Superior temporal gyrus (tissue), 1 donor: Measurements from ENCODE around the gene PTGES2.

ENCODE experiments used
- DNase-seq: peaks from one replicate; pipeline ENCODE4 v3.0.0-alpha.2; 2016; ENCODE audit errors: extremely low spot score

Gene PTGES2

DNA sequence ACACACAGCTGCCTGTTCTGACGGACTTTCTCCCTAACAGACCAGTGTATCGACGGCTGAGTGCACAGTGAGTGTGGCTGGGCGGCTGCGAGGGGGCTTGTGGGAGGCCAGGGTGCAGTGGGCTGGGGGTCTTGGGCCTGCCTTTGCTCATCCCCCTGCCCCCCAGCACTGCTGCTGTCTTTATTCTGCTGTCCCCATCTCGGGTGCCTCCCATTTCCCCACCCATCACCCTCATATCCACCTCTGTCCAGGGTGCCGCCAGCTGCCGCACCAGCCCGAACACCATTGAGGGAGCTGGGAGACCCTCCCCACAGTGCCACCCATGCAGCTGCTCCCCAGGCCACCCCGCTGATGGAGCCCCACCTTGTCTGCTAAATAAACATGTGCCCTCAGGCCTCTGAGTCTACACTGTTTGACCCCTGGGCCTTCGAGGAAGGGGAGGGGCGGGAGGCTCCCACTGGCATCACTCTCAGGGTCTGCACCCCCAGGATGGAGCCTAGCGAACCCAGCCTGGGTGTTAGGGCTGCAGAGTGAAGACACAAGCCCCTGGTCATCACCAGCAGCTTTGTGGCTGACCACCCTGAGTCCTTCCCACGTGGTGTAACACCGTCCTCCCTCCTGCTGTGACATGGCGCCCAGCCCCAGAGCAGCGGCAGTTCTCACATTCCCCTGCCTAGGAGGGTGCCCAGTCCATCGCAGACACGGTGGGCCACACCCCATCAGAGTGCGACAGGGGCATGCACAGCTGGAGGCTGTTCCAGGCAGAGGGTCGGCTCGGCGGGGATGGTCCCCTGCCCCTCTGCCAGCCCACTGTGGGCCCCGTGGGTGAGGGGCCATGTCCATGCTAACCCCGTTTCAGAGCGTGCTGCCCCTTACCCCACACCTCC lies 25.8 kb upstream of the PTGES2 start:
- DNase-seq = no peak

GRCh38 chr9:128152133-128153059 lies 24.9 kb upstream of the PTGES2 start:
- DNase-seq = no peak

GRCh38 chr9:128151309-128152132 lies 24.0 kb upstream of the PTGES2 start:
- no peak for DNase-seq

- DNase-seq = no peak
These were observed 23.2 kb upstream of the PTGES2 start for GRCh38 chr9:128150594-128151308.

DNA sequence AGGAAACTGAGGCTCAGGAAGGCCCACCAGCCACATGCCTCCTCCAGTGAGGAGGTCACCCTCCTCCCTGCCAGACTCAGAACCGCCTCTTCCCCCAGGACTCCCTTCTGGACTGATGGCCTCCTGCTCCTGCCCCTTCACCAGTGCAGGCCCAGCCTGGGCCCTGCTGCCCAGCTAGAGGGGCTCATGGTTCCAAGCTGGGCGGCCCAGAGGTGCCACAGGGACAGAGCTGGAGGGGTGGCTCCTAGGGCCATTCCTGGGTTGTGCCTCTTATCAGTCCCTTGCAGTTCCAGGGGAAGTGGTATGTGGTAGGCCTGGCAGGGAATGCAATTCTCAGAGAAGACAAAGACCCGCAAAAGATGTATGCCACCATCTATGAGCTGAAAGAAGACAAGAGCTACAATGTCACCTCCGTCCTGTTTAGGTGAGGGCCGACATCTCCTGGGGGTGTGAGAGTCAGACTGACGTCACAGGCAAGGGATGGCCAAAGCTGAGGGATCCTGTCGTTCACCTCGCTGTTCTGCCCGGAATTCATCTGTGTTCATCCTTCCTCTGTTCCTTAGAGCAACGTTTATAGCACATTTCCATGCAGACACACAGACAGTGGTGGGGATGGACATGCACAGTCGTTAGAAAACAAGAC lies 22.5 kb upstream of the PTGES2 start:
- DNase-seq = no peak

- no peak for DNase-seq
These were observed 21.6 kb upstream of the PTGES2 start, which contains the start of gene LCN2 for GRCh38 chr9:128149001-128149701. Gene LCN2 (plus strand): TSS chr9:128149453. CDS start chr9:128149526, 73 bp downstream.

GRCh38 chr9:128148509-128149000 lies 21.0 kb upstream of the PTGES2 start:
- no peak for DNase-seq

DNA sequence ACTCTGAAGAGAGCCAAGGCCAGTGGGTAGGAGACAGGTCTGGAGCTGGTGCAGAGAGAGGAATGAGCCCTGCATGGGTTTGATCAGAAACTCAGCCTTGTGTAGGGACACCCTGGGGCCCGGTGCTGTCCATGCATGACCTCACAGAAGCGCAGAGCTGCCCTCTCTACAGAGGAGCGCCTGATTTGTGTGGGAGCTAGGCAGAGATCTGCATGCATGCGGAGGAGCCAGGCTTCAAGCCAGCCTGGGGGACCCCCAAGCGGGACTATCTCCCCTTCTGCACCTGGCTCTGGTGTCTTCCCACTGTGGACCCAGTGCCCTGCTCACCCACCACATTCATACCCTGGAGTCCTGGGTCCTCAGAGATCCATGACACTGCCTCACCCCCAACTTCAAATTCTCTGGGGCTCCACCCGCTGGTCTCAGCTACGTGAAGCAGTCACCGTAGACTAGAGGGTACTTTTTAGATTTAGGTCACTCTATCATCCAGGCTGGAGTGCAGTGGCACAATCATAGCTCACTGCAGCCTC lies 19.1 kb upstream of the PTGES2 start:
- no peak for DNase-seq

- DNase-seq = no peak
These were observed 18.4 kb upstream of the PTGES2 start for GRCh38 chr9:128145951-128146351.

DNA sequence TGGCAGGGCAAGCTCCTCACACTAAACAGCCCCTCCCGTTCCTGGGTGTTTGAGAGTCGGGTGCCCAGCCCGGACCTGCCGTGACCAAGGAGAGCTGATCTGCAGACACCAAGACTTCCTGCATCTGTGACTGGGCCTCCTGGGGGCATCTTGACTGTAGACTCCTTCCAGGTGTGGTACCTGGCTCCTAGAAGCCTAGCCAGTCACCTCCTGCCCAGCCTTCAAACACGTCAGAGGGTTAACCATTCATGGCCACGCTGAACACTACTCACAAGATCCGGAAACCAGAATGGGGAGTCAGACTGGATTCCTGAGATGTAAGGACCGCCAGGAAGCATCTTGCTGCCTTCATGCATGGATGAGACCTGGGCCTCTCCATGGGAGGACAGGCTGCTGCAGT lies 18.0 kb upstream of the PTGES2 start:
- DNase-seq = no peak

GRCh38 chr9:128144239-128145181 lies 17.0 kb upstream of the PTGES2 start:
- DNase-seq = no peak

DNA sequence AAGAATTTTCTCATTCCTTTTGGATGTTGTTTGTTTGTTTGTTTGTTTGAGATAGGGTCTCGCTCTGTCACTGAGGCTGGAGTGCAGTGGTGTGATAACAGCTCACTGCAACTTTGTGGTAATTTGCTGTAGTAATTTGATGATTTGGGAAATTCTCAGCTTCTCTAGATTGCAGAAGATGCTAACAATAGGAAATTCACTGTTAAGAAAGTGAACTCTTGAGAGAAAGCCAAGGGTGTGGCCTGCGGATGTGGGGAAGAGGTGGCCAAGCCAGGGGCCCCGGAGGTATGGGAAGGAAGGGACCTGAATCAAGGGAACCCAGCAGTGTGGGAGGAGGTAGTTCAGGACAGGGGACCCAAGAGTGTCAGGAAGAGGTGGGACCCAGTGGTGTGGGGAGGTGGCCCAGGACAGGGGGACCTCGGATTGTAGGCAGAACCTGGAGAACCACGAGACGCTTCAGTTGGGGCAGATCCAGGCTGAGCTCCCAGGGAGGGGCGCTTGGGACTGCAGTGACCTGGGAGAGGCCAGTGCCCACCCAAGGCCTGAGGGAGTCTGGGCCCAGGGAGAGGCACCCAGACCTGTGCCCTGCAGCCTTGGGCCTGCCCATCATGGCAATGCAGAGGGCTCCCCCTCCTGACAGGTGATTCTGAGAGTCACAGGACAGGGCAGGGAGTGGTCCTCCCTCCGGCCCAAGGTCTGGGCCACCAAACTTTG lies 16.2 kb upstream of the PTGES2 start:
- DNase-seq = no peak

DNA sequence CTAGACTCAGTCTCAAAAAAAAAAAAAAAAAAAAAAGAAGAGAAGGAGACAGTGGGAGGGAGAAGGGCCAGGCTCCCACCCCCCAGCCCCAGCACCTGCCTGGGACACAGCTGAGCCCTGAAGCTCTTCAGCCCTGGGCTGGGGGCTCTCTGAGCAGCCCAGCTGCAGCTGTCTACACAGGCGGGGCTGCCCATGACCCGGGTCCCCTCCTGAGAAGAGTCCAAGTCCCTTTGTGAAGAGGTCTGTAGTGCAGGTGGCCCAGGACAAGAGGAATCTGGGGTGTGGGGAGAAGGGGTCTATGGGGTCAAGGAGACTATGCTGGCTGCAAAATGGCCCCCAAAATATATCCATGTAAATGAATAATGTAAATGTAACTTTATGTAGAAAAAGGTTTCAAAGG lies 15.1 kb upstream of the PTGES2 start:
- DNase-seq = no peak

DNA sequence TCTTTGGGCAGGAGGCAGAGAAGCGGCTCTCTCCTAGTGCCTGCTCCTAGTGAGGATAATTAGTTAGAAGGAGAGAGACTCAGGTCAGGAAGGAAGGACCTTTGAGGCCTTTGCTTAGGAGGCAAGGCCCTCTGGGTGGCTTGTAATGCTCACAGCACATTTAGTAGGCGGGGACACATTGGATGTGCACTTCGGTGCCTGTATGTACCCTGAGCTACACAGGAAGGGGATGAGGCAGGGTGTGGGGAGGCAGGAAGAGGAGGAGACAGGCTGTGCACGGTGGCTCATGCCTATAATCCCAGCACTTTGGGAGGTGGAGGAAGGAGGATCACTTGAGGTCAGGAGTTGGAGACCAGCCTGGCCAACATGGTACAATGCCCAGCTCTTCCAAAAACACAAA lies 14.5 kb upstream of the PTGES2 start:
- no peak for DNase-seq

GRCh38 chr9:128141604-128142003 lies 14.1 kb upstream of the PTGES2 start:
- DNase-seq = no peak

DNA sequence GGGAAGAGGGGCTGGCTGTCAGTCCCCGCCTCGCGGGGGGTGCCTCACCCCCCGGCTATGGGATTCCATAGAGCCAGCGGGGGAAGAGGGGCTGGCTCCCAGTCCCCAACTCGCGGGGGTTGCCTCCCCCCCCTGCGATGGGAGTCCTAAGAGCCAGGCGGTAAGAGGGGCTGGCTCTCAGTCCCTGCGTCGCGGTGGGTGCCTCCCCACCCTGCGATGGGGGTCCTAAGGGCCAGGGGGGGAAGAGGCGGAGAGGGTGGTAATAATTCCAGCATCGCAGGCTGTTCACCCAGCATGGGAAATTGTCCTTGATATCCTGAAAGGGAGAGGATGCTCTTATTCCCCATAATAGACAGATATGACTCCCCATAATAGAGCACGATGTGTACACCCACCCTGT lies 12.1 kb upstream of the PTGES2 start:
- no peak for DNase-seq

DNA sequence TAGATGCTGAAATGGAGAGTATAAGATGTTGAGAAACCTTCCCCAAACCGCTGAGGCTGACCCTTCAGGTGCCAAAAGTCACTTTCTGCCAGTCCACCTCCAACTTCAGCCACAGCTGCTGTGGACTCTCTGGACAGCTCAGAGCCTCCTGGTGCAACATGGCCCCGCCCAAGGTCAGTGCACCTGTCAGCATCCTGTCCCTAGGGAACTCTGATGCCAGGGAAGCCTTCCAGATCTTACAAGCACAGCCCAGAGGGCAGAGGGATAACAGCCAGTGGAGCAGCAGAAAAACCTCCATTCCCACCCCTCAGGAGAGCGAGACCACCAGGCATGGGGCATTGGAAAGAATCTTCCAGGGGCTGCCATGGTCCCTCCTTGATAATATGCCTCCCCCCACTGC lies 10.5 kb upstream of the PTGES2 start:
- DNase-seq = no peak
